Right atrium auricular region (tissue), 2 donors: ENCODE results near the gene KCNQ1. TPM values are rescaled to one million over a fixed set of nuclear protein-coding genes. Genes with fewer than 3 reads are reported as not detected.

Experiments used
- DNase-seq: peaks from one replicate; pipeline ENCODE4 v3.0.0-alpha.2; 2019; ENCODE audit warnings: low spot score
- H3K27ac ChIP-seq, 2 donors: fragments of 200-600 bp; sonication (generic); 1 replicate in 1 of 2; 2 replicates in 1 of 2; pipeline ENCODE4 v1.5.1; 2016 to 2019
- H3K27me3 ChIP-seq, 2 donors: fragments of 200-600 bp; sonication (generic); one replicate each; pipeline versions ENCODE4 v1.5.1 to v1.6.0; 2017 to 2019
- H3K36me3 ChIP-seq: fragments of 200-600 bp; sonication (generic); one replicate; pipeline ENCODE4 v1.5.1; 2016
- H3K4me1 ChIP-seq, 2 donors: fragments of 200-600 bp; sonication (generic); one replicate each; pipeline versions ENCODE4 v1.5.1 to v1.6.0; 2017 to 2019
- H3K4me3 ChIP-seq, 2 donors: fragments of 200-600 bp; sonication (generic); 1 replicate in 1 of 2; 2 replicates in 1 of 2; pipeline ENCODE4 v1.5.1; 2017 to 2019; ENCODE audit warnings: mild to moderate bottlenecking in 1 of 2, moderate library complexity in 1 of 2
- H3K9me3 ChIP-seq, 2 donors: fragments of 200-600 bp; sonication (generic); one replicate each; pipeline ENCODE4 v1.5.1; 2019
- total RNA-seq, 2 donors: library from RNA; depleted of rRNA; stranded (reverse); fragments of >200 nt; gene quantifications; one replicate each; pipeline ENCODE4 v1.1.0, GENCODE V29; 2016
- TF ChIP-seq, protein P1 (sequence below), 2 donors: fragments of 200-600 bp; sonication (generic); IDR thresholded peaks; one replicate each; pipeline ENCODE4 v1.5.1; 2019; ENCODE audit warnings: antibody characterized with exemption in 2 of 2

Gene KCNQ1
- total RNA-seq, 2 donors from 2014 or later = 12.7 to 25.1 TPM

DNA sequence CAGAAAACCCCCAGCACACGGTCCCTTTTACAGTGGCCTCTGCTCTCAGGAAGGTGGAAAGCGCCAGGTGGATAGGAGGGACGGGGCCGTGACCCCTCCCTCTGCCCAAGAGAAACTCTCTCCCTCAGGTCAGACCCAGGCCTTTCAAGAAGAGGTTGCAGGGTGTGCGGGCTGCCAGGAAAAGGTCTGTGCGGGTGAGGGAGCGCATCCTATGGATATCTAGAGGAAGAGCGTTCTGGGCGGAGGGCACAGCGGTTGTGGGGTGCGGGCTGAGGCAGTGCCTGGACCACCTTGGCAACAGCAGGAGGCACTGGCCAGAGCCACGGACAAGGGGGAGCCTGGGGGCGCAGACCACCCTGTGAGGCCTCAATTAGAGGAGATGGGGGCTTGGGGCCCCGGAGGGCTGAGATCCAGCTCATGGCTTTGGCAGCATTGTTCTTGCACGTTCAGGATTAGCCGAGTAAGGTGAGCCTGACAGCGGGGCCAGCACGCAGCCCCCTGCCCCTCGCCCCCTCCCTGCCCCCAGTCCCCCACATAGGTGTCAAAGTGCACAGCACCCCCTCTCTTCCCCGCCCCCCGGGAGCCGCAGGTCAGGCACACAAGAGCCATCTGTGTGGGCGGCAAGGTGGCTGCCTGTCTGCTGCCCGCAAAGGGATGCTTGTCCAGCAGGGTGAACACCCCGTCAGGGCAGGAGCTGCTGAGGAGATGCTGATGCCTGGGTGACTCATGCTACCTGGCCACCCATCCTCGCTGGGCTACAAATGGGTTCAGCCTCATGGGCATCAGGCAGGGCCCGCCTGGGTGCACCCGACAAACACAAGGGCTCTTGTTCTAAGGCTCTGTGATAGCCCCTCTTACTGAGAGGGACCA is 347.8 kb downstream of the KCNQ1 start:
- peaks cover 0 to 30% of the 10 kb centered on the region in 2 donors for H3K4me1 ChIP-seq
- DNase-seq = no peak
- TF ChIP-seq, protein P1, sequence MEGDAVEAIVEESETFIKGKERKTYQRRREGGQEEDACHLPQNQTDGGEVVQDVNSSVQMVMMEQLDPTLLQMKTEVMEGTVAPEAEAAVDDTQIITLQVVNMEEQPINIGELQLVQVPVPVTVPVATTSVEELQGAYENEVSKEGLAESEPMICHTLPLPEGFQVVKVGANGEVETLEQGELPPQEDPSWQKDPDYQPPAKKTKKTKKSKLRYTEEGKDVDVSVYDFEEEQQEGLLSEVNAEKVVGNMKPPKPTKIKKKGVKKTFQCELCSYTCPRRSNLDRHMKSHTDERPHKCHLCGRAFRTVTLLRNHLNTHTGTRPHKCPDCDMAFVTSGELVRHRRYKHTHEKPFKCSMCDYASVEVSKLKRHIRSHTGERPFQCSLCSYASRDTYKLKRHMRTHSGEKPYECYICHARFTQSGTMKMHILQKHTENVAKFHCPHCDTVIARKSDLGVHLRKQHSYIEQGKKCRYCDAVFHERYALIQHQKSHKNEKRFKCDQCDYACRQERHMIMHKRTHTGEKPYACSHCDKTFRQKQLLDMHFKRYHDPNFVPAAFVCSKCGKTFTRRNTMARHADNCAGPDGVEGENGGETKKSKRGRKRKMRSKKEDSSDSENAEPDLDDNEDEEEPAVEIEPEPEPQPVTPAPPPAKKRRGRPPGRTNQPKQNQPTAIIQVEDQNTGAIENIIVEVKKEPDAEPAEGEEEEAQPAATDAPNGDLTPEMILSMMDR (IDR thresholded peaks at IDR 0.05) = no peak
- no peaks in the 10 kb centered on the region for H3K36me3 ChIP-seq
- no peaks in the 10 kb centered on the region for H3K9me3 ChIP-seq
- H3K27me3 ChIP-seq = no peaks in the 10 kb centered on the region
- peak overlapping the region in 1 of 2 donors; percentile 48 for H3K4me3 ChIP-seq
- H3K27ac ChIP-seq = no peak overlapping the region

DNA sequence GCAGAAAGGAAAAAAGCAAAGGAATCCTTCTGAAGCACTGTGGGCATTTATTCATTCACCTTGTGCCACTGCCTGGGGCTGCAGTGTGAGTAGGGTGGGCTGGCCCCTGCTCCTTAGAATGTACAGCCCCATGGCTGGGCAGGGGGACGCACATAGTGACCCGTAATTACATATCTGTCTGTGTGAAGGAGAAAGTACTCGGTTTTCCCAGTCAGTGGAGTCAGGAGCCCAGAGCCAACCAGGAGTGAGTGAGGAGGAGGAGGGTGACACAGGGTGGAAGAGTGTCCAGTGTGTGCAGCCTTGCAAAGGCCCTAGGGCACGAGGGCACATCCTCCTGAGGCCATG is 348.9 kb downstream of the KCNQ1 start:
- Histone ChIP-seq H3K9me3 (no peaks in the 10 kb centered on the region), H3K36me3 (no peaks in the 10 kb centered on the region), H3K4me3 (no peak overlapping the region), H3K27ac (no peak overlapping the region), H3K4me1 (peaks cover 0 to 23% of the 10 kb centered on the region in 2 donors), H3K27me3 (no peaks in the 10 kb centered on the region)
- TF ChIP-seq, protein P1 (IDR thresholded peaks at IDR 0.05) = no peak
- no peak for DNase-seq

DNA sequence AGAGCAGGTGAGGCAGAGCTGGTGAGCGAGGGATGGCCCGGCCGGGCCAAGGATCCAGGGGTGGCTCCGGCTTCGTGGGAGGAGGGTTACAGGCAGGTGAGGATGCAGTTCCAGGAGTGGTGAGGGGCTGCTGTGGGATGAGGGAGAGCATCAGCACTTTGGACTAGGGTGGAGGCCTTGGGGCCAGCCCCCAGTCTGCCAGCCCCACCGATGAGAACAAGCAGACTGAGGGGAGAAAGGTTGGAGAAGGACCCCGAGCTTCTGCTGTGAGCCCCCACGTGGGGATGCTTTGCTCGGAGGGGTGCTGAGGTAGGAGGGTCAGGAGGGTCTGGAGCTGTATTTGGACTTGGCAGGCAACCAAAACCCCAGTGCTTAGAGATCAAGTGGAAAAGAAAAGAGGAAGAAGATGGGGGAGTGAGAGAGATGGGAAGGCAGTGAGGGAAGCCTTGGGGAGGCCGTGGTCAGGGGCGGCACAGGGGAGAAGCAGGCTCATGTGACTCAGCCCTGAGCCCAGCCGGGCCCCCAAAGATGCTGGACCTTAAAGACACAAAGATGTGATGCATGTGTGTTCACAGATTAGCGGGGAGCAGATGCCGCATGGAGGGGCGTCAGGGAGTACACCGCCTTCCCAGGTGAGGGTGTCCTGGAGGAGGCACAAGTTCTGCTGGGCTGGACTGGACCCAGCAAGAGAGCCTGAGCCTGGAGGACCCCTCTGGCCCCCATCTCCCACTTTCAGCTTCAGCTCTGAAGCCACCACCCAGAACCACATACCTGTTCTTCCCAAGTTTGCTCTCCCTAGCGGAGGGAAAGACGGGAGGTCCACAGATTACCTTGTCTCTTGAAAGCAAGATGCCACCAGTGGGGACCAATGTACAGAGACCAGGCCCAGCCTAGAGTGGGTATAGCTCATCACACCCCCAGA is 349.5 kb downstream of the KCNQ1 start:
- TF ChIP-seq, protein P1 (IDR thresholded peaks at IDR 0.05) = no peak
- no peaks in the 10 kb centered on the region for H3K36me3 ChIP-seq
- H3K27me3 ChIP-seq = no peaks in the 10 kb centered on the region
- no peaks in the 10 kb centered on the region for H3K9me3 ChIP-seq
- no peak for DNase-seq
- H3K27ac ChIP-seq = no peak overlapping the region
- H3K4me3 ChIP-seq = no peak overlapping the region
- H3K4me1 ChIP-seq = peaks cover 0 to 17% of the 10 kb centered on the region in 2 donors

DNA sequence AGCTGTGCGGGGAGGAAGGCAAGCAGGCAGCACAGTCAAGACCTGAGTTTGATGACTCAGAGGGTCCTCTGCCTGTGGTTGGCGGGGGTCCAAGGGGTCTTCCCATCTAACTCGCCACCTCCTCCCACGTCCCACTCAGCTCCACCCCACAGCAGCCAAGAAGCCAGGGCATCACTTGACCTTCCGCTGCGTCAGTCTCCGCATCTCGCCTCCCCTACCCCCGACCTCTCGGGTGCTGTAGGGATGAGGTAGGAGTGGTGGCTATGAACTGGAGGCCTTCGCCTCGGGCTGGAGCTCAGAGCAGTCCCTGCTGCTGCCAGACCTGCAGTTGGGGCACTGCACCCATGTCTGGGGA is 350.1 kb downstream of the KCNQ1 start:
- Histone ChIP-seq H3K27me3 (no peaks in the 10 kb centered on the region), H3K36me3 (no peaks in the 10 kb centered on the region), H3K4me3 (no peak overlapping the region), H3K4me1 (peaks cover 0 to 15% of the 10 kb centered on the region in 2 donors), H3K27ac (no peak overlapping the region), H3K9me3 (no peaks in the 10 kb centered on the region)
- TF ChIP-seq, protein P1 (IDR thresholded peaks at IDR 0.05) = no peak
- DNase-seq = no peak

DNA sequence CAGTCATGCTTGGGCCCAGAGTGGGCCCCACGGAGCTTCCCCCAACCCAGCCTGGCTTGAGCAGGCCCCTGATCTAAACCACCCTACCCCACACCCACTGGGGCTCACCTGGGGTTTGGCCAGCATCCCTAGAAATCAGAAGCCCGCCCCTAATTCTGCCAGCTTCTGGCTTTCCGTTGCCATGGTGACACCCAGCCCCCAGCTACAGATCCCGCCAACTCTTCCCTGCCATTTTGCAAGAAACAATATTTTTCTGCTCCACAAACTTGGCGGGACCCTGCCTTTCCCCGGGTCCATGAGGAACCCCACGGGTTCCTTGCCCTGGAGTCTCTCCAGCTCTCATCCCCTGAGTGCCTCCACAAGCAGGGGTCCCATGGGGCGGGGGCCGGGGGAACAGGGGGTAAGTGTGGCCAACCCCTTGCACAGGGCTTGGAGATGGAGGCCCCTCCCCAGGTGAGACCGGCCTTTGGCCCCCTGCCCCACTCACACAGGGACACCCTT is 350.7 kb downstream of the KCNQ1 start:
- peaks cover 0 to 15% of the 10 kb centered on the region in 2 donors for H3K4me1 ChIP-seq
- peak; percentile 53 for DNase-seq

More for the DNA sequence above, 350.7 kb downstream of the KCNQ1 start:
- no peaks in the 10 kb centered on the region for H3K27me3 ChIP-seq
- H3K9me3 ChIP-seq = no peaks in the 10 kb centered on the region
- TF ChIP-seq, protein P1 (IDR thresholded peaks at IDR 0.05) = no peak
- no peak overlapping the region for H3K4me3 ChIP-seq
- no peaks in the 10 kb centered on the region for H3K36me3 ChIP-seq
- H3K27ac ChIP-seq = no peak overlapping the region
